Measurements from ENCODE around the gene DDX20. TPM values are rescaled to one million over a fixed set of nuclear protein-coding genes. Genes with fewer than 3 reads are reported as not detected.

The DDX20 gene
- total RNA-seq, 1 donor from 2014 or later: 14.0 TPM

DNA sequence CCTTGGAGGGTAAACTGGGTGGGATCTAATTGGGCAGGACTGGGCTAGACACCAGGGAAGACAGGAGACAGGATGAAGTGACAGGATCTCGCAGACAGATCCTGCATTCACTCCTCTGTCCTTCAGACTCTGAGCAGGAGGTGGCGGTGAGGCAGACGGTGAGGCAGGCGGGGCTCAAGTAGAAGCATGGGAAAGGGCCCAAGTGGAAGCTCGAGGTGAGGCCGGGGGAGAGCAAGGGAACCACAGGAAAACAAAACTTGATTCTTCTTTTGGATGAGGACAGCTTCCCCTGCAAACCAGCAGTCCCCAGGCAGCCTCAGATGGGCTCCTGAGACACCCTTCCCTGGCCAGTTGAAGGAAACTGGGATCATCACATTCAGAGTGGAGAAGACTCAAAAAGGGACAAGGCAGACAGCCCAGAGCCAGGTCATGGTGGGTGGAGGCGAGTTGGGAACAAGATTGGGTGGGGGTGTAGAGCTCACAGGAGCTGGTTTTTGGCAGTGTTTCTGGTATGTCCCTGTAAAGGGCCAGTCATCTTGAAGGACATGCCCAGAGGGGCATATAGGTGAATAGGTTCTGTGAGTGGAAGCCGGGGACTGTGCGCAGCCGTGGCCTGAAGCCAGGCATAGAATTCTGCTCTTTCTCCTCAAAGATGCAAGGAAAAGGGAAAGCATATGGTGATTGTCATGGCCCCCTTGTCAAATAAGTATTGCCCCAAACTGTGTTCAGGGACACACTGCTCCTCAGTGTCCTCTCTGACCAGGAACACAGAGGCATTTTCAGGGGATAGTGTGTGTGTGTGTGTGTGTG, 34.5 kb upstream of the DDX20 start:
- no peak overlapping the region for H3K27ac Mint-ChIP-seq (ENCODE audit: unreplicated experiment)
- H3K9me3 Mint-ChIP-seq (ENCODE audit: unreplicated experiment): no peaks in the 10 kb centered on the region
- TF ChIP-seq, protein P1, sequence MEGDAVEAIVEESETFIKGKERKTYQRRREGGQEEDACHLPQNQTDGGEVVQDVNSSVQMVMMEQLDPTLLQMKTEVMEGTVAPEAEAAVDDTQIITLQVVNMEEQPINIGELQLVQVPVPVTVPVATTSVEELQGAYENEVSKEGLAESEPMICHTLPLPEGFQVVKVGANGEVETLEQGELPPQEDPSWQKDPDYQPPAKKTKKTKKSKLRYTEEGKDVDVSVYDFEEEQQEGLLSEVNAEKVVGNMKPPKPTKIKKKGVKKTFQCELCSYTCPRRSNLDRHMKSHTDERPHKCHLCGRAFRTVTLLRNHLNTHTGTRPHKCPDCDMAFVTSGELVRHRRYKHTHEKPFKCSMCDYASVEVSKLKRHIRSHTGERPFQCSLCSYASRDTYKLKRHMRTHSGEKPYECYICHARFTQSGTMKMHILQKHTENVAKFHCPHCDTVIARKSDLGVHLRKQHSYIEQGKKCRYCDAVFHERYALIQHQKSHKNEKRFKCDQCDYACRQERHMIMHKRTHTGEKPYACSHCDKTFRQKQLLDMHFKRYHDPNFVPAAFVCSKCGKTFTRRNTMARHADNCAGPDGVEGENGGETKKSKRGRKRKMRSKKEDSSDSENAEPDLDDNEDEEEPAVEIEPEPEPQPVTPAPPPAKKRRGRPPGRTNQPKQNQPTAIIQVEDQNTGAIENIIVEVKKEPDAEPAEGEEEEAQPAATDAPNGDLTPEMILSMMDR (IDR thresholded peaks at IDR 0.05): no peak
- H3K4me1 Mint-ChIP-seq (ENCODE audit: unreplicated experiment): peaks cover 18% of the 10 kb centered on the region
- peaks cover 5% of the 10 kb centered on the region for H3K36me3 Mint-ChIP-seq (ENCODE audit: unreplicated experiment)
- H3K4me3 Mint-ChIP-seq (ENCODE audit: unreplicated experiment): no peak overlapping the region
- peak; percentile 57 for DNase-seq (ENCODE audit: extremely low spot score, unreplicated experiment)
- H3K27me3 Mint-ChIP-seq (ENCODE audit: unreplicated experiment): no peaks in the 10 kb centered on the region

DNA sequence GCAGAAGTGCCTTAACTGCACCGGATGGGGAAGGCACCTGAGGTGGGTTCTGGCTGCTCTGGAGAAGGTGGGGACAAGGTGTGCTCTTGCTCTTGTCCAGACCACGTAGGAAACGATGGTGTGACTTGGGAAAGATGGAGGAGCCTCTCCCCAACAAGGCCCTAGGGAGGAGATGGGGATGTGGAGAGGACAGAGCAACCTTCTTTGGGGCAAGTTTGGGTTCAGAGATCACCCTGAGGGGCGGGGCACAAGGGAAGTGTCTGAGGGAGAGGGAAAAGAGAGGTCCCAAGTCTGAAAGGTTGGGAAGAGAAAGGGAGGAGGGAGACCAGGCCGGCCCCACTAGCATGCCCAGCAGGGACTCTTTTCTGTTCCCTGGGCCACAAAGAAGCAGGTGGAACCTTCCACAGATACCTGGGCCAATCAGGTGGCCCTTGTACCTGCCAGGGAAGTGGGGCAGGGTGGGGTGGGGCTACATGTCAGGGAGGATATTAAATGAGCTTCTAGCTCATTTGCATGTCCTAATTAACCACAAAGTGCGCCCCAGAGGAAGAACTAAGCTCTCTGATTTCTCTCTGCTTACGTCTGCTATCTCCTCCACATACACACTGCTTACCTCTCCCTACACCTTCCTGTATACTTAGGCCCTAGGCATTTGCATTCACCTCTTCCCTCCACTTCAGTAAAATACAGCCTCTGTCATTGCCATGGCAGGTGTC, 32.5 kb upstream of the DDX20 start:
- TF ChIP-seq, protein P1 (IDR thresholded peaks at IDR 0.05): no peak
- no peak overlapping the region for H3K27ac Mint-ChIP-seq (ENCODE audit: unreplicated experiment)

DNA sequence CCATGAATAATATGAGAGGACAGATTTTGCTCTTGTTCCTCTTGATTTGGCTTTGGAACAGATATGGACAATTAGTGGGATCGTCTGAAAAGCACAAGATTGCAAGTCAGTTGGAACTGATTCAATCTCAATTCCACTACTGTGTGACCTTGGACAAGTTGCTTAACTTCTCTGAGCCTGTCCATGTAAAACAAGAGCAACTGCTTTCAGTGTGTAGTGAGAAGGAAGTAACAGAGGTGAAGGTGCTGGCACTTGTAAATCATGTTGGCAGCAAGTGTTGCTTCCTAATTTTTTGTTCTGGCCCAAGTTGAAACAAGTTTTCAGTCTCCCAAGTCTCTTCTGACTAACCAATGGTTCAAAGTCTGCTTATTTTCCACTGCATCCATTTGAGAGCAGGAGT, 31.8 kb upstream of the DDX20 start:
- TF ChIP-seq, protein P1 (IDR thresholded peaks at IDR 0.05): no peak
- Mint-ChIP-seq H3K27me3 (ENCODE audit: unreplicated experiment) (no peaks in the 10 kb centered on the region), H3K36me3 (ENCODE audit: unreplicated experiment) (no peaks in the 10 kb centered on the region), H3K4me1 (ENCODE audit: unreplicated experiment) (peaks cover 18% of the 10 kb centered on the region), H3K4me3 (ENCODE audit: unreplicated experiment) (no peak overlapping the region), H3K27ac (ENCODE audit: unreplicated experiment) (no peak overlapping the region), H3K9me3 (ENCODE audit: unreplicated experiment) (no peaks in the 10 kb centered on the region)
- DNase-seq (ENCODE audit: extremely low spot score, unreplicated experiment): no peak

More for the DNA sequence above, 32.5 kb upstream of the DDX20 start:
- Mint-ChIP-seq H3K27me3 (ENCODE audit: unreplicated experiment) (no peaks in the 10 kb centered on the region), H3K9me3 (ENCODE audit: unreplicated experiment) (no peaks in the 10 kb centered on the region), H3K4me1 (ENCODE audit: unreplicated experiment) (peaks cover 18% of the 10 kb centered on the region), H3K36me3 (ENCODE audit: unreplicated experiment) (no peaks in the 10 kb centered on the region), H3K4me3 (ENCODE audit: unreplicated experiment) (no peak overlapping the region)
- peak; percentile 76 for DNase-seq (ENCODE audit: extremely low spot score, unreplicated experiment)

DNA sequence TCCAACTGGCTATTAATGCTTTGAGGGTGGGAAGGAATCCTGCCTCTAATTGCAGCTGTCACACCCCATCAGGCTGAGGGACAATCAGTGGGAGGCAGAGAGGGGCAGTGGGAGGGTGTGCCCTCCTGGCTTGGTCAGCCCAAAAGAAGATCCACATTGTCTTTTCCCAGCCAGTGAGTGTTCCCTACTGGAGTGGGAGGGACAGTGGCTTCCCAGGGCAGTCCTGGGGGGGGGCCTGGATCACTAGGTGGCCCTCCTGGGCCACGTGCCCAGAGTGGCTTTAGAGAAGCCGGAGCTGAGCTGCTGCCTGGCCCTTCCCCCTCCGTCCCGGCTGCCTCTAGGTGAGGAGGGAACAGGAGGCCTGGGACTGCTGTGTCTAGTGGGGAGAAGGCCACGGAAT, 30.5 kb upstream of the DDX20 start:
- Mint-ChIP-seq H3K4me1 (ENCODE audit: unreplicated experiment) (peaks cover 18% of the 10 kb centered on the region), H3K27ac (ENCODE audit: unreplicated experiment) (no peak overlapping the region), H3K4me3 (ENCODE audit: unreplicated experiment) (no peak overlapping the region), H3K27me3 (ENCODE audit: unreplicated experiment) (no peaks in the 10 kb centered on the region), H3K36me3 (ENCODE audit: unreplicated experiment) (no peaks in the 10 kb centered on the region), H3K9me3 (ENCODE audit: unreplicated experiment) (no peaks in the 10 kb centered on the region)
- TF ChIP-seq, protein P1 (IDR thresholded peaks at IDR 0.05): no peak
- peak; percentile 71 for DNase-seq (ENCODE audit: extremely low spot score, unreplicated experiment)

DNA sequence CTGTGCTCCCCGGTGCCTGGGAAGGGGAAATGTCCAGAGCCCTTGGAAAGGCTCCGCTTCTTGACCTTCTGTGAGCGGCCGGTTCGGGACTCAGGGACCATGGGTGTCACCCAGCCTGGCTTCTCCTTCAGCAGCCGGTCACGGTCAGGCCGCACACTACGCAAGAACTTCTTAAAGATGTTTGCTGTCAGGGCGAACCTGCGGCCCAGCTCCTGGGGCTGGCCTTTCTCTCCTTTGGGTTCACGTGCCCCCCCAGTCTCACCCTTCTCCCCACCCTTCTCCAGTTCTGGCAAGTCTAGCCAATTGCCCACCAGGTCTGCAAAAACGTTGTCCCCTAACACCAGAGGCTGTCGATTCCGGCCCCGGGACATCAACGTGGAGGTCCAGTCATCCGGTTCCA, 28.6 kb upstream of the DDX20 start:
- Mint-ChIP-seq H3K36me3 (ENCODE audit: unreplicated experiment) (no peaks in the 10 kb centered on the region), H3K4me3 (ENCODE audit: unreplicated experiment) (no peak overlapping the region), H3K4me1 (ENCODE audit: unreplicated experiment) (peaks cover 5% of the 10 kb centered on the region), H3K27me3 (ENCODE audit: unreplicated experiment) (no peaks in the 10 kb centered on the region), H3K27ac (ENCODE audit: unreplicated experiment) (no peak overlapping the region), H3K9me3 (ENCODE audit: unreplicated experiment) (no peaks in the 10 kb centered on the region)
- no peak for DNase-seq (ENCODE audit: extremely low spot score, unreplicated experiment)
- TF ChIP-seq, protein P1 (IDR thresholded peaks at IDR 0.05): no peak

Data from osteocyte (in vitro differentiated cells).